GM19351 (cell line): ENCODE data around the gene BAIAP2.

Experiments used
- ATAC-seq: cut with Tn5 transposase; IDR thresholded peaks from one replicate; pipeline ENCODE4 v1.9.1; 2021; ENCODE audit warnings: mild to moderate bottlenecking, moderate library complexity; ENCODE audit not compliant: unreplicated experiment

The BAIAP2 gene

GRCh38 chr17:81050645-81051625, 16.0 kb downstream of the BAIAP2 start:
- ATAC-seq, result no peak

- no peak for ATAC-seq
Measured at GRCh38 chr17:81052199-81052997, 17.4 kb downstream of the BAIAP2 start.

- no peak for ATAC-seq
Measured at GRCh38 chr17:81053041-81053970, 18.4 kb downstream of the BAIAP2 start.

GRCh38 chr17:81054308-81054707, 19.4 kb downstream of the BAIAP2 start:
- no peak for ATAC-seq

- ATAC-seq, result no peak
Measured at GRCh38 chr17:81054881-81055370, 20.0 kb downstream of the BAIAP2 start.

GRCh38 chr17:81056312-81056711, 21.4 kb downstream of the BAIAP2 start:
- no peak for ATAC-seq

- ATAC-seq, result no peak
Measured at GRCh38 chr17:81057079-81057730, 22.3 kb downstream of the BAIAP2 start.

- ATAC-seq, result no peak
Measured at GRCh38 chr17:81057777-81058176, 22.8 kb downstream of the BAIAP2 start.

- ATAC-seq, result no peak
Measured at GRCh38 chr17:81058263-81058871, 23.4 kb downstream of the BAIAP2 start.

- no peak for ATAC-seq
Measured at GRCh38 chr17:81059026-81059425, 24.1 kb downstream of the BAIAP2 start.

- no peak for ATAC-seq
Measured at GRCh38 chr17:81060416-81060815, 25.5 kb downstream of the BAIAP2 start.

GRCh38 chr17:81061027-81061735, 26.2 kb downstream of the BAIAP2 start:
- ATAC-seq, result no peak

GRCh38 chr17:81062014-81062780, 27.2 kb downstream of the BAIAP2 start:
- no peak for ATAC-seq

- no peak for ATAC-seq
Measured at GRCh38 chr17:81063106-81064093, 28.4 kb downstream of the BAIAP2 start.

- no peak for ATAC-seq
Measured at GRCh38 chr17:81064678-81065475, 29.9 kb downstream of the BAIAP2 start.

GRCh38 chr17:81065500-81065899, 30.5 kb downstream of the BAIAP2 start:
- no peak for ATAC-seq
